ENCODE measurements around the gene IDH3G. TPM values are rescaled to one million over a fixed set of nuclear protein-coding genes. Genes with fewer than 3 reads are reported as not detected.

IDH3G gene
- polyA plus RNA-seq, 12 donors: 37.1 to 73.0 (median 39.8) TPM; not detected in 1

- no peak for DNase-seq
Observed at GRCh38 chrX:153773741-153774575, 20.2 kb downstream of the IDH3G start.

GRCh38 chrX:153773218-153773611 lies 21.0 kb downstream of the IDH3G start:
- no peak for DNase-seq

- DNase-seq: no peak
Observed at GRCh38 chrX:153772316-153773217, 21.6 kb downstream of the IDH3G start.

- no peak for DNase-seq
Observed at GRCh38 chrX:153771415-153772315, 22.5 kb downstream of the IDH3G start.

- DNase-seq: no peak
Observed at GRCh38 chrX:153770601-153771414, 23.4 kb downstream of the IDH3G start.

GRCh38 chrX:153769865-153770600 lies 24.1 kb downstream of the IDH3G start:
- no peak for DNase-seq

GRCh38 chrX:153769158-153769864 lies 24.9 kb downstream of the IDH3G start:
- no peak for DNase-seq

- no peak for DNase-seq
Observed at GRCh38 chrX:153768311-153769157, 25.6 kb downstream of the IDH3G start.

- DNase-seq: no peak
Observed at GRCh38 chrX:153767674-153768055, 26.5 kb downstream of the IDH3G start.

GRCh38 chrX:153766871-153767673 lies 27.1 kb downstream of the IDH3G start:
- no peak for DNase-seq

GRCh38 chrX:153766098-153766817 lies 27.9 kb downstream of the IDH3G start:
- DNase-seq: no peak

- no peak for DNase-seq
Observed at GRCh38 chrX:153765138-153766079, 28.8 kb downstream of the IDH3G start.

- DNase-seq: no peak
Observed at GRCh38 chrX:153764786-153765137, 29.4 kb downstream of the IDH3G start.

- peak; percentile 45 for DNase-seq
Observed at GRCh38 chrX:153763989-153764755, 30.0 kb downstream of the IDH3G start, which contains the start of gene PLXNB3. Gene PLXNB3, plus strand, starts transcription at chrX:153764249. Its CDS starts 1,287 bp downstream, at chrX:153765536.
